Activated CD4-positive, alpha-beta T cell treated with anti-CD3 and anti-CD28 coated beads for 36 hours (primary cell): Measurements from ENCODE around the gene APC. TPM values are rescaled to one million over a fixed set of nuclear protein-coding genes. Genes with fewer than 3 reads are reported as not detected.
A peak's percentile ranks its signal among the peaks of the same experiment; 100 is the strongest.

ENCODE experiments used
- ATAC-seq: fragments of 200-7000 bp; cut with Tn5 transposase; one replicate; pipeline ENCODE4 v1.10.0; 2021; ENCODE audit warnings: mild to moderate bottlenecking, moderate library complexity
- CTCF ChIA-PET: fragments of 350-600 bp; sonication (Branson Sonifier 250); formaldehyde crosslinking; loops from one replicate; lab custom pipeline; 2021; ENCODE audit warnings: antibody characterized with exemption; lab: Charles Lee
- POLR2A ChIA-PET: fragments of 350-600 bp; sonication (Branson Sonifier 250); formaldehyde crosslinking; loops from one replicate; lab custom pipeline; 2021; ENCODE audit warnings: antibody characterized with exemption, inconsistent platforms; lab: Charles Lee
- DNase-seq: peaks from one replicate; pipeline ENCODE4 v3.0.0-alpha.2; 2020
- H3K27ac Mint-ChIP-seq: one replicate; pipeline ENCODE4 v1.8.0; 2021; ENCODE audit warnings: mixed read lengths
- H3K27me3 Mint-ChIP-seq: one replicate; pipeline ENCODE4 v1.8.0; 2021; ENCODE audit warnings: mixed read lengths
- H3K36me3 Mint-ChIP-seq: one replicate; pipeline ENCODE4 v1.8.0; 2021; ENCODE audit warnings: low read depth, mixed read lengths
- H3K4me1 Mint-ChIP-seq: one replicate; pipeline ENCODE4 v1.8.0; 2021; ENCODE audit warnings: mixed read lengths
- H3K4me3 Mint-ChIP-seq: one replicate; pipeline ENCODE4 v1.8.0; 2021; ENCODE audit warnings: mild to moderate bottlenecking, moderate library complexity, mixed read lengths
- H3K9me3 Mint-ChIP-seq: one replicate; pipeline ENCODE4 v1.8.0; 2021; ENCODE audit warnings: low read depth, mixed read lengths
- intact Hi-C, 2 experiments: fragments of 100-400 bp; cut with DNase I in 1 of 2; cut with micrococcal nuclease in 1 of 2; formaldehyde crosslinking; loops; one replicate each; pipeline versions ENCODE4 v1.14.2 to v1.15.1; 2022 to 2024; cut with DNase I, micrococcal nuclease
- total RNA-seq, 2 experiments: library from RNA; stranded (reverse); gene quantifications; one replicate each; pipeline ENCODE4 v1.2.3, GENCODE V29; 2021

The APC gene
- total RNA-seq, 2 experiments from 2014 or later = 20.1 to 22.3 TPM

DNA sequence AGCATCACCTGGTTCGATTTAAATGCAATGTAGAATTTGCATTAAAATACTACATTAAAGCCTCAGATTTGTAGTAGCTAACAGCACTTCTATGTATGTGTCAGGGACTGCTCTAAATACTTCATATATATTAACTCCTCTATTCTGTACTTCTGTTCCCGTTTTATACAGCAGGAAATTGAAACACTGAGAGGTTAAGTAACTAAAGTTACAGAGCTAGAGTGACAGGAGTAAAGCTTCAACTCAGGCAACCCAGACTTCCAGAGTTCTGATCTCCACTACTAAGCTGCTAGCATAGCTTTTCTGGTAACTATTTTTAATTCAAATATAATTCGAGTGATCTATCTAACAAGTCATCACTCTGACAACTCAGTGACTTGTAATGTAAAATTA lies 619 bp upstream of the APC start:
- no peak for DNase-seq
- no peaks in the 10 kb centered on the region for H3K27me3 Mint-ChIP-seq
- H3K9me3 Mint-ChIP-seq = no peaks in the 10 kb centered on the region
- no peak for ATAC-seq
- peaks cover 4% of the 10 kb centered on the region for H3K36me3 Mint-ChIP-seq
- intact Hi-C loops = loop anchor here (1.0 to 10.0 kb wide), 3 partner anchors 30 to 572 kb away; partner anchors contain the start of gene SRP19 (in 1 of the 2)
- peak overlapping the region; percentile 83 for H3K27ac Mint-ChIP-seq
- ChIA-PET CTCF (interaction anchor here (1.3 to 1.9 kb wide), 4 partner anchors 20 to 45 kb away, joined by 3 to 9 read pairs (median 7); no protein-coding TSS in a partner anchor), POLR2A (interaction anchor here (0.6 to 1.0 kb wide), 2 partner anchors 29 to 131 kb away, joined by 3 to 6 read pairs; no protein-coding TSS in a partner anchor)
- peaks cover 13% of the 10 kb centered on the region for H3K4me1 Mint-ChIP-seq
- peak overlapping the region; percentile 93 for H3K4me3 Mint-ChIP-seq

DNA sequence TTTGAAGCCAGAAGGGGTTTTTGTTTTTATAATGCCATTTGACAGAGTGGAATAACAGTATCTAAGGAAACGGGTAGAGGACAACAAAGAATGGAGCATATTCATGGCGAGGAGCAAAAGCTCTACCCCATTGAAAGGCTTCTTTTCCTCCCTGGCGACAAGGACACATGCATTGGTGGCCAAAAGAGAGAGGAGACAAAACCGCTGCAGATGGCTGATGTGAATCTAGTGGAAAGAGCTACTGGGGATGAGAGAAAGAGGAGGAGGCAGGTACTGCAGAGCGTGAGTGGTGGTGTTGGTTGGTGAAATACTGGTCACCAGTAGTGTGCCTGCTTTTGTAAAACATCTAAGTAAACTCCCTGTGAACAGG lies 491 bp downstream of the APC start:
- intact Hi-C loops = loop anchor here in 1 of 2 experiments (10.0 kb wide), 1 partner anchor 573 kb away; no protein-coding TSS in a partner anchor
- DNase-seq = peak; percentile 28
- peak; percentile 20 for ATAC-seq
- Mint-ChIP-seq H3K4me1 (peaks cover 19% of the 10 kb centered on the region), H3K27ac (peak overlapping the region; percentile 83), H3K27me3 (no peaks in the 10 kb centered on the region), H3K36me3 (peaks cover 4% of the 10 kb centered on the region), H3K4me3 (peak overlapping the region; percentile 93), H3K9me3 (no peaks in the 10 kb centered on the region)
- CTCF ChIA-PET = interaction anchor here (0.6 to 1.8 kb wide), 6 partner anchors 8 to 643 kb away, joined by 3 to 9 read pairs (median 4); no protein-coding TSS in a partner anchor
- POLR2A ChIA-PET = interaction anchor here (1.0 kb wide), 1 partner anchor 30 kb away, joined by 3 read pairs; no protein-coding TSS in a partner anchor

DNA sequence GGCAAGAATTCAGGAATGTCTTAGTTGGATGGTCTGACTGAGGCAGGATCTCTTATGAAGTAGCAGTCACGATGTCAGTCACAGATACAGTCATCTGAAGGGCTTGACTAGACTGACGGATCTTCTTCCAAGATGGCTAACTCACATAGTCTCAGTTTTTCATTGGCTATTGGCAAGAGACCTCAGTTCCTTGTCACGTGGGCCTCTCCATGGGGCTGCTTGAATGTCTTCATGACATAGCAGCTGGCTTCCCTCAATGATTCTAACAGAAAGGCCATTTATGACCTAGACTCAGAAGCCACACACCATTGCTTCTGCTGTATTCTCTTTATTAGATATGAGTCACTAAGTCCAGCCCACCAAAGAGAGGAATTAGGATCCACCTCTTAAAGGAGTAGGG lies 4.7 kb downstream of the APC start:
- no peak overlapping the region for H3K4me3 Mint-ChIP-seq
- H3K36me3 Mint-ChIP-seq = peaks cover 6% of the 10 kb centered on the region
- ATAC-seq (no peak), DNase-seq (no peak)
- intact Hi-C loops = no loop called here
- no peaks in the 10 kb centered on the region for H3K27me3 Mint-ChIP-seq
- CTCF ChIA-PET = interaction anchor here (1.2 kb wide), 1 partner anchor 17 kb away, joined by 6 read pairs; no protein-coding TSS in a partner anchor
- H3K27ac Mint-ChIP-seq = no peak overlapping the region
- H3K9me3 Mint-ChIP-seq = no peaks in the 10 kb centered on the region
- peaks cover 24% of the 10 kb centered on the region for H3K4me1 Mint-ChIP-seq
- POLR2A ChIA-PET = no interaction called here

DNA sequence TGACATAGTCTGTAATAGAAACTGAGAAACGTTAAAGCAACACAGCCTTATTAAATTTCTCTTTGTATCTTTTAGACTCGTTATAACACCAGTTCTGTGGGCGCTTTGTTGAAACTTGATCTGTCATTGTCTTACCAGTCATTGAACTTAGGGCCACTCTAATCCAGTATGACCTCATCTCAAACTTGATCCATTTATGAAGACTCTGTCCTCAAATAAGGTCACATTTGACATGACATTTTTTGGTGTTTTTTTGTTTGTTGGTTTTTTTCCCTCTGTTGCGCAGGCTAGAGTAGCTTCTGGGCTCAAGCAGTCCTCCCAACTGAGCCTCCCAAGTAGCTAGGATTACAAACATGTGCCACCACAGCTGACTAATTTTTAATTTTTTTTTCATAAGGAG lies 5.9 kb downstream of the APC start:
- Mint-ChIP-seq H3K27me3 (no peaks in the 10 kb centered on the region), H3K36me3 (peaks cover 2% of the 10 kb centered on the region), H3K27ac (no peak overlapping the region), H3K4me3 (no peak overlapping the region), H3K9me3 (no peaks in the 10 kb centered on the region), H3K4me1 (peaks cover 14% of the 10 kb centered on the region)
- DNase-seq (no peak), ATAC-seq (no peak)
- CTCF ChIA-PET = interaction anchor here (0.6 to 1.2 kb wide), 4 partner anchors 10 to 24 kb away, joined by 3 to 6 read pairs (median 3); no protein-coding TSS in a partner anchor
- POLR2A ChIA-PET = no interaction called here
- intact Hi-C loops = no loop called here

DNA sequence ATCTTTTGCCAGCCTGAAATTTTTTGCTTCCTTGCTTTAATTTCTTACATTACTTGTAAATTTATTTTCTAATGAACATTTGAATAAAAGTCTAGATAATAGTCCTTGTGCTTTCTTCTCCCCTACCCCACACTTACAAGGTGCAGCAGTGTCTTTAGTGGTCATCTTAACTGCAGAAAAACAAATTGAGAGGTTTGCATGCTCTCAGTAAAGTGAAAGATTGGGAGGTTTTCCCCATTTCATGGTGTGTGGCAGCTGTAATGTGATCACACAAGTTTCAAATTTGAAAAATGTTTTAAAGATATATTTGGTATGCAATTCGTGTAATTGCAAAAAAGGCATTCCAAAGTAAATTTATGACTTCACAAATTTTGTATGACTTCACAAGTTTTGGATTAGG lies 14.7 kb downstream of the APC start:
- CTCF ChIA-PET = interaction anchor here (0.7 to 1.5 kb wide), 2 partner anchors 60 to 550 kb away, joined by 3 to 4 read pairs; no protein-coding TSS in a partner anchor
- intact Hi-C loops = loop anchor here in 1 of 2 experiments (5.0 to 10.0 kb wide), 2 partner anchors 45 to 578 kb away; no protein-coding TSS in a partner anchor

DNA sequence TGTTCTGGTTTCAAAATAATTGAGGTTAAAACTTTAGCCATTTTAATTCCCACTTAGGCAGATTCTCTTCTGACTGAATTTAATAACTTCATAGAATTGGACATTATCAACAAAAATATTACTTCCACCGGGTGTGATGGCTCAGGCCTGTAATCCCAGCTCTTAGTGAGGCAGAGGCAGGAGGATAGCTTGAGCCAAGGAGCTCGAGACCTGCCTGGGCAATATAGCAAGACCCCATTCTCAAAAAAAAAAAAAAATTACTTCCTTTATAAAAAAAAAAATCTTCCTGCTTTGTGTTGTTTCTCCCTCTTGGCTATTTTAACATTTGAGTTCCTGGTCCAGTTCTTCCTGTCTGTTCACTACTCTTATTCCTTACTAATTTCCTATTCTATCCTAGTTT lies 18.0 kb downstream of the APC start:
- H3K9me3 Mint-ChIP-seq = no peaks in the 10 kb centered on the region
- ATAC-seq = no peak
- no peak for DNase-seq
- no peak overlapping the region for H3K4me3 Mint-ChIP-seq
- peaks cover 10% of the 10 kb centered on the region for H3K36me3 Mint-ChIP-seq
- POLR2A ChIA-PET = no interaction called here
- CTCF ChIA-PET = interaction anchor here (0.6 to 1.5 kb wide), 6 partner anchors 17 to 301 kb away, joined by 3 to 7 read pairs (median 4); no protein-coding TSS in a partner anchor
- H3K4me1 Mint-ChIP-seq = peaks cover 2% of the 10 kb centered on the region
- no peak overlapping the region for H3K27ac Mint-ChIP-seq
- no peaks in the 10 kb centered on the region for H3K27me3 Mint-ChIP-seq
- intact Hi-C loops = loop anchor here (2.0 to 10.0 kb wide), 3 partner anchors 65 to 581 kb away; no protein-coding TSS in a partner anchor

More for the DNA sequence above, 14.7 kb downstream of the APC start:
- Mint-ChIP-seq H3K4me1 (no peaks in the 10 kb centered on the region), H3K36me3 (peaks cover 2% of the 10 kb centered on the region), H3K27me3 (no peaks in the 10 kb centered on the region), H3K27ac (no peak overlapping the region), H3K9me3 (no peaks in the 10 kb centered on the region), H3K4me3 (no peak overlapping the region)
- POLR2A ChIA-PET = no interaction called here
- ATAC-seq (no peak), DNase-seq (no peak)

DNA sequence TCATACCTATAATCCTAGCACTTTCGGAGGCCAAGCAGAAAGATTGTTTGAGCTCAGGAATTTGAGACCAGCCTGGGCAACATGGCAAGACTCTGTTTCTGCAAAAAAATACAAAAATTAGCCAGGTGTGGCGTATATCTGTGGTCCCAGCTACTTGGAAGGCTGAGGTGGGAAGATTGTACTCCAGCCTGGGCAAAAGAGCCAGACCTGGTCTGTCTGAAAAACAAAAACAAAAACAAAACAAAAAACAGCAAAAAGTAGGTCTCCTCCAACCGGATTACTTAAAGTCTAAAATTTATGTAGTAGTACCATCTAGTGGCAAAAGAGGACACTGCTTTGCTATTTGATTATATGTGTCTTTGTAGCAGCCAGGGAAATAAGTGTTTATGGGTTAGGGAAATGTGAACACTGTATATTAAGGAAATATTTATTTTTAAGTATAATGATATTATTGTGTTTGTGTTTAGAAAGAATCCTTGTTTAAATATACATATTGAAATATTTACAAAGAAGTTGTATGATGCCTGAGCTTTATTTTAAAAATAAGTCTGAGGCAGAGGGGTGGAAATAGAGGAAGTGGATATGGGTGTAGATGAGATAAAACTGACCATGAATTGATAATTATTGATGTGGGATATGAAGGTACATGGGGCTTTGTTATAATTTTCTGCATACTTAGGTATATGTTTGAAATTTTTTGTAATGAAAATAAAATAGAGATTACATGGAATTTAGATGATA lies 20.0 kb downstream of the APC start:
- intact Hi-C loops = loop anchor here (1.0 to 10.0 kb wide), 5 partner anchors 66 to 583 kb away; no protein-coding TSS in a partner anchor
- ATAC-seq (peak; percentile 74), DNase-seq (no peak)
- Mint-ChIP-seq H3K27ac (peak overlapping the region; percentile 51), H3K9me3 (no peaks in the 10 kb centered on the region), H3K36me3 (peaks cover 11% of the 10 kb centered on the region), H3K4me1 (peaks cover 2% of the 10 kb centered on the region), H3K4me3 (no peak overlapping the region), H3K27me3 (no peaks in the 10 kb centered on the region)
- POLR2A ChIA-PET = interaction anchor here (0.6 kb wide), 2 partner anchors 9 to 43 kb away, joined by 3 read pairs; no protein-coding TSS in a partner anchor
- CTCF ChIA-PET = interaction anchor here (0.6 to 4.9 kb wide), 38 partner anchors 9 to 582 kb away, joined by 3 to 93 read pairs (median 4); partner anchors contain the start of gene APC

DNA sequence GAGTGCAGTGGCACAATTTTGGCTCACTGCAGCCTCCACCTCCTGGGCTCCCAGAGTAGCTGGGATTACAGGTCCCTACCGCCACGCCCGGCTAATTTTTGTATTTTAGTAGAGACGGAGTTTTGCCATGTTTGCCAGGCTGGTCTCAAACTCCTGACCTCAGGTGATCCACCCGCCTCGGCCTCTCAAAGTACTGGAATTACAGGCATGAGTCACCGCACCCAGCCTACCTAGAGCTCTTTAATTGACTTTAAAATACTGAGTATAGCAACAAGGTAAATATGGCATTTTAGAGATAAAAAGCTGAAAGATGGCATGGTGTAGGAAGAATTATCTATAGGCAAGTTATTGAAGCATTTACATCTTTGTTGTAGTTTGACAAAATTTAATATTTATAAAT lies 21.0 kb downstream of the APC start:
- no peak for DNase-seq
- CTCF ChIA-PET = interaction anchor here (0.6 to 4.9 kb wide), 17 partner anchors 8 to 351 kb away, joined by 3 to 93 read pairs (median 5); partner anchors contain the start of gene APC
- no peak for ATAC-seq

DNA sequence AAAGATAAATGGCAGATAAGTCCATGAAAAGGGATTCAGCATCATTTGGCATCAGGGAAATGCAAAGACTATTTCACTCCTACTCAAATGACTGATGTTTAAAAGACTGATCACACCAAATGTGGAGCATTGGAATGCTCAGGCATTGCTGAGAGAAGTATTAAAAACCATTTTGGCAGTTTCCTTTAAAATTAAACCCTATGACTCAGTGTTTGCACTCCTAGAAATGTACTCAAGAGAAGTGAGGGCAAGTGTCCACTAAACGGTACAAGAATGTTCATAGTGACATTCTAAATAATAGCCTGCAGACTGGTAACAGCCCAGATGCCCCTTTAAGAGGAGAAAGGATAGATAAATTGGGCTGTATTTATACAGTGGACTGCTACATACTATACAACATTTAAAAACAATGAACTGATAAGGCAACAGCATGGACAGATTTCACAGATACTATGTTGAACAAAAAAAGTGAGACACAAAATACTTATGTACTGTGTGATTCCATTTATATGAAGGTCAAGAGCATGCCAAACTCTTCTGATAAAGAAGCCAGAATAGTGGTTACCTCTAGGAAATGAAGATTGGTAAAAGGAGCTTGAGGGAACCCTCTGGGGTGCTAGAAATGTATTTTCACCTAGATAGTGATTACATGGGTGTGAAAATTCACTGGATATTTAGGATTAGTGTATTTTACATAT lies 24.6 kb downstream of the APC start:
- Mint-ChIP-seq H3K27ac (no peak overlapping the region), H3K27me3 (no peaks in the 10 kb centered on the region), H3K9me3 (no peaks in the 10 kb centered on the region), H3K4me1 (peaks cover 2% of the 10 kb centered on the region), H3K4me3 (no peak overlapping the region), H3K36me3 (peaks cover 13% of the 10 kb centered on the region)
- intact Hi-C loops = no loop called here
- DNase-seq = no peak
- CTCF ChIA-PET = no interaction called here
- no peak for ATAC-seq
- POLR2A ChIA-PET = no interaction called here

More for the DNA sequence above, 21.0 kb downstream of the APC start:
- peaks cover 11% of the 10 kb centered on the region for H3K36me3 Mint-ChIP-seq
- POLR2A ChIA-PET = no interaction called here
- intact Hi-C loops = loop anchor here in 1 of 2 experiments (10.0 kb wide), 1 partner anchor 584 kb away; no protein-coding TSS in a partner anchor
- peaks cover 2% of the 10 kb centered on the region for H3K4me1 Mint-ChIP-seq
- H3K9me3 Mint-ChIP-seq = no peaks in the 10 kb centered on the region
- no peaks in the 10 kb centered on the region for H3K27me3 Mint-ChIP-seq
- H3K4me3 Mint-ChIP-seq = no peak overlapping the region
- no peak overlapping the region for H3K27ac Mint-ChIP-seq

DNA sequence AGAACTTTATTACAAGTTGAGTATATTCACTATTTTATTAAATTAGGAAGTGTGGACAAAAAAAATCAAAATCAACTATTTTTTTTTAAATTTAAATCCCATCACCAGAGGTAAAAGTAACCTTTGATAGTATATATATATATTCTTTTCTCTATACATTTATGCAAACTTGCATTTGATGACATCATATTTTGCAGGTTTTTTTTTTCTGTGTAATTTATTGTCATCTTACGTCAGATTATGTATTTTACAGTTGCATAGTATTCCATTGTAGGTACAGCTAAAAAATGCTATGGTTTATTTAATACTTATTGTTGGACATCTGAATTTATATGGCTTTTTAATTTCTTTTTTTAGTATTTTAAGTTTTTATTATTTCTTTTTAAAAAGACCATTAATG lies 25.5 kb downstream of the APC start:
- Mint-ChIP-seq H3K4me1 (no peaks in the 10 kb centered on the region), H3K36me3 (peaks cover 12% of the 10 kb centered on the region), H3K27me3 (no peaks in the 10 kb centered on the region), H3K9me3 (no peaks in the 10 kb centered on the region), H3K4me3 (no peak overlapping the region), H3K27ac (no peak overlapping the region)
- intact Hi-C loops = no loop called here
- ChIA-PET CTCF (no interaction called here), POLR2A (no interaction called here)
- ATAC-seq (no peak), DNase-seq (no peak)

DNA sequence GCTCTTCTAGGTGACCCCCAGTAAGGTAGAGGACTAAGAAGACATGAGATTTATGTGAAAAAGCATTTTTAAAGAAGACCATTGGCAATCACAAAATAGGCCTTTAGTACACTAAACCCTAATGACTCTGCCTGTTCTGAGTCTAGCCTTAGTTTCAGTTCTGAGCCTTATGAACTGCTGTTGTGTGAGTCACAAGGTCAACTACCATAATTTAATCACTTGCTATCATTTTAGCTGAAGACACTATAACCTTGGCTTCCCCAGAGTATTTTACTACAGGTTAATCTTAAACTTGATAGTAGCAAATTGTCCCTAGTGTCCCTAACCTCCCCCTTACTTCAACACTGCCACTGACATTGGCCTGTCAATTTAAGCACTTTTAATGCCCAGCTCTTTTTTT lies 34.4 kb downstream of the APC start:
- Mint-ChIP-seq H3K4me1 (no peaks in the 10 kb centered on the region), H3K27me3 (no peaks in the 10 kb centered on the region), H3K27ac (no peak overlapping the region), H3K9me3 (no peaks in the 10 kb centered on the region), H3K4me3 (no peak overlapping the region), H3K36me3 (peaks cover 14% of the 10 kb centered on the region)
- ChIA-PET CTCF (interaction anchor here (0.9 kb wide), 1 partner anchor 81 kb away, joined by 3 read pairs; no protein-coding TSS in a partner anchor), POLR2A (no interaction called here)
- intact Hi-C loops = no loop called here
- DNase-seq = no peak
- ATAC-seq = peak; percentile 91
